Activated CD4-positive, alpha-beta T cell treated with anti-CD3 and anti-CD28 coated beads for 24 hours (primary cell): ENCODE measurements around the gene NAP1L1.
"Not testable (repeated sequence)": the region's sequence is repeated elsewhere in the genome, so short reads cannot be mapped to it uniquely, and the experiment has no call there.

ENCODE experiments used
- DNase-seq, 2 donors: peaks; one replicate each; pipeline ENCODE4 v3.0.0-alpha.2; 2020; ENCODE audit warnings: low read depth in 2 of 2

Gene NAP1L1

GRCh38 chr12:75990189-75990912, 94.1 kb downstream of the NAP1L1 start:
- no peak for DNase-seq

DNA sequence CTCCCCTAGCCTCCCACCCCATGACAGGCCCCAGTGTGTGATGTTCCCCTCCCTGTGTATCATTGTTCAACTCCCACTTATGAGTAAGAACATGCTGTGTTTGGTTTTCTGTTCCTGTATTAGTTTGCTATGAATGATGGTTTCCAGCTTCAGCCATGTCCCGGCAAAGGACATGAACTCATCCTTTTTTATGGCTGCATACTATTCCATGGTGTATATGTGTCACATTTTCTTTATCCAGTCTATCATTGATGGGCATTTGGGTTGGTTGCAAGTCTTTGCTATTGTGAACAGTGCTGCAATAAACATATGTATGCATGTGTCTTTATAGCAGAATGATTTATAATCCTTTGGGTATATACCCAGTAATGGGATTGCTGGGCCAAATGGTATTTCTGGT, 96.8 kb downstream of the NAP1L1 start:
- DNase-seq, result not testable (repeated sequence)
